ENCODE results near the gene TARDBP. TPM values are rescaled to one million over a fixed set of nuclear protein-coding genes. Genes with fewer than 3 reads are reported as not detected.
"Not testable (repeated sequence)": the region's sequence is repeated elsewhere in the genome, so short reads cannot be mapped to it uniquely, and the experiment has no call there.

TARDBP gene
- polyA plus RNA-seq, 3 donors = 49.4 to 79.5 (median 61.4) TPM

DNA sequence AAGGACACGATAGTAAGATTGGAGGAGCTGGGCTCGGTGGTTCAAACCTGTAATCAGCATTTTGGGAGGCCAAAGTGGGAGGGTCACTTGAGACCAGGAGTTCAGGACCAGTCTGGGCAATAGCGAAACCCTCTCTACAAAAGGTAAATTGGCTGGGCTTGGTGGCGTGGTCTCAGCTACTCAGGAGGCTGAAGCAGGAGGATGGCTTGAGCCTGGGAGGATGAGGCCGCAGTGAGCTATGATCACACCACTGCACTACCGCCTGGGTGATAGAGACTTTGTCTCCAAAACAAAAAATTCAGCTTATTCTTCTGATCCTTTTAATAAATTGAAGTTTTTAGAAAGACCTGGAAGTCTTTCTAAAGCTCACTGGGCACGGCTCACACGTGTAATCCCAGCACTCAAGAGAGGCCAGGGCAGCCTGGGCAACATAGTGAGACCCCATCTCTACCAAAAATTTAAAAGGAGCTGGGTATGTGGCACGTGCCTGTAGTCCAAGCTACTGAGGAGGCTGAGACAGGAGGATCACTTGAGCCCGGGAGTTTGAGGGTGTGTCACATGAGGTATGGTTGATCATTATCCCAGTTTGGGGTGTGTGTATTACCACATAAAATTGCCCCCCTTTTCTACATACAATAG lies 19.3 kb downstream of the TARDBP start:
- no peaks in the 10 kb centered on the region for H3K9me3 ChIP-seq (replicated peaks in 1 of 2; ENCODE audit: control insufficient read depth in 1 of 2, insufficient read depth in 1 of 2, low read length in 2 of 2)
- no peaks in the 10 kb centered on the region for H3K9me3 Mint-ChIP-seq
- H3K36me3 Mint-ChIP-seq = peaks cover 16 to 28% of the 10 kb centered on the region in 2 donors
- H3K27ac Mint-ChIP-seq = peak overlapping the region in 1 of 7 donors; percentile 75
- H3K4me3 Mint-ChIP-seq = no peak overlapping the region
- intact Hi-C loops (cut with micrococcal nuclease) = loop anchor here in 1 of 2 donors (10.0 kb wide), 1 partner anchor 613 kb away; no protein-coding TSS in a partner anchor
- H3K4me3 ChIP-seq (replicated peaks in 1 of 3; ENCODE audit: low read depth in 2 of 3, low read length in 3 of 3) = no peak overlapping the region
- H3K4me1 ChIP-seq (ENCODE audit: control insufficient read depth in 1 of 2, insufficient read depth in 2 of 2, low read length in 2 of 2) = no peaks in the 10 kb centered on the region
- H3K27ac ChIP-seq (ENCODE audit: low read depth in 1 of 2, low read length in 2 of 2) = no peak overlapping the region
- peaks cover 10 to 23% of the 10 kb centered on the region in 2 donors for H3K36me3 ChIP-seq (replicated peaks in 1 of 2; ENCODE audit: control insufficient read depth in 1 of 2, insufficient read depth in 2 of 2, low read length in 2 of 2)
- no peak for DNase-seq
- no peak for TF ChIP-seq CTCF (IDR thresholded peaks at IDR 0.05)
- H3K27me3 Mint-ChIP-seq (ENCODE audit: low read depth in 3 of 3) = peaks cover 0 to 3% (median 1%) of the 10 kb centered on the region in 3 donors
- no peak overlapping the region for H3K4me2 ChIP-seq (replicated peaks; ENCODE audit: extremely low read depth, low read length, poor library complexity, severe bottlenecking)
- peaks cover 24% of the 10 kb centered on the region for H4K20me1 ChIP-seq (ENCODE audit: insufficient read depth, low read length)
- no peaks in the 10 kb centered on the region for H3K27me3 ChIP-seq (ENCODE audit: control insufficient read depth in 2 of 2, insufficient read depth in 2 of 2, low read length in 2 of 2)
- WGBS (ENCODE audit: insufficient coverage) = no CpG with 5 or more reads among the region's 10 CpGs
- no peaks in the 10 kb centered on the region for H3K79me2 ChIP-seq (ENCODE audit: insufficient read depth, low read length)
- no peaks in the 10 kb centered on the region for H3K4me1 Mint-ChIP-seq
- no peak overlapping the region for H2AFZ ChIP-seq (ENCODE audit: insufficient read depth, low read depth, low read length, poor library complexity, severe bottlenecking)
- no peak overlapping the region for H3K9ac ChIP-seq (ENCODE audit: insufficient read depth, low read length, poor library complexity, severe bottlenecking)

DNA sequence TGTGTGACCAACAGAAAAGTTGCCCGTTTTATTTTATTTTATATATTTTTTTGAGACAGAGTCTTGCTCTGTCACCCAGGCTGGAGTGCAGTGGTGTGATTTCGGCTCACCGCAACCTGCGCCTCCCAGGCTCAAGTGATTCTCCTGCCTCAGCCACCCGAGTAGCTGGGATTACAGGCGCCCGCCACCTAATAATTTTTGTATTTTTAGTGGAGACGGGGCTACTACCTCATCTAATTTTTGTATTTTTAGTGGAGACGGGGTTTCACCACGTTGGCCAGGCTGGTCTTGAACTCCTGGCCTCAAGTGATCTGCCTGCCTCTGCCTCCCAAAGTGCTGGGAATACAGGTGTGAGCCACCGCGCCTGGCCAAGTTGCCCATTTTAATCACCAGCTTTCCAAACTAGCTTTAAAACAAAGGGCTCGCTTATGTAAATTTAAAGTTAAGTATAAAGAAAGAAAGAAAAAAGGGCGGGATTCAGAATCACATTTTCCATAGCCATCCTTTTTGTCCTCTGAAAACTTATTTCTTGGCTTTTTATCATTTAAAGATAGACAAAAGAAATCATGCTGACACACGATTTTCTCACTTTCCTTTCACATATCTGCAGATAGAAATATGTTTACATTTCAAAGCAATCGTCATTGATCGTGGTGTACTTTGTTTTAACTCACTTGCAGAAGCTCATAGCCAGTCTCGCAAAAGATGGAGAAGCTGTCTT lies 24.7 kb downstream of the TARDBP start:
- not testable (repeated sequence) for H3K27me3 ChIP-seq (ENCODE audit: control insufficient read depth in 2 of 2, insufficient read depth in 2 of 2, low read length in 2 of 2); H3K4me1 Mint-ChIP-seq; H3K4me3 Mint-ChIP-seq; H3K36me3 Mint-ChIP-seq; H3K4me1 ChIP-seq (ENCODE audit: control insufficient read depth in 1 of 2, insufficient read depth in 2 of 2, low read length in 2 of 2); H2AFZ ChIP-seq (ENCODE audit: insufficient read depth, low read depth, low read length, poor library complexity, severe bottlenecking); H3K9ac ChIP-seq (ENCODE audit: insufficient read depth, low read length, poor library complexity, severe bottlenecking); H4K20me1 ChIP-seq (ENCODE audit: insufficient read depth, low read length); H3K9me3 ChIP-seq (replicated peaks in 1 of 2; ENCODE audit: control insufficient read depth in 1 of 2, insufficient read depth in 1 of 2, low read length in 2 of 2); H3K4me3 ChIP-seq (replicated peaks in 1 of 3; ENCODE audit: low read depth in 2 of 3, low read length in 3 of 3); DNase-seq; H3K36me3 ChIP-seq (replicated peaks in 1 of 2; ENCODE audit: control insufficient read depth in 1 of 2, insufficient read depth in 2 of 2, low read length in 2 of 2); H3K4me2 ChIP-seq (replicated peaks; ENCODE audit: extremely low read depth, low read length, poor library complexity, severe bottlenecking); H3K27ac Mint-ChIP-seq; H3K9me3 Mint-ChIP-seq; H3K79me2 ChIP-seq (ENCODE audit: insufficient read depth, low read length); H3K27ac ChIP-seq (ENCODE audit: low read depth in 1 of 2, low read length in 2 of 2); H3K27me3 Mint-ChIP-seq (ENCODE audit: low read depth in 3 of 3)
- WGBS (ENCODE audit: insufficient coverage) = 0% methylated on average over 3 of the region's 18 CpGs
- intact Hi-C loops (cut with micrococcal nuclease) = loop anchor here (5.0 to 10.0 kb wide), 2 partner anchors 605 to 608 kb away; no protein-coding TSS in a partner anchor

All from CD14-positive monocyte (primary cell).